GM18873 (cell line): Measurements from ENCODE around the gene TUBA3E.
"Not testable (repeated sequence)": the region's sequence is repeated elsewhere in the genome, so short reads cannot be mapped to it uniquely, and the experiment has no call there.

Experiments
- ATAC-seq: cut with Tn5 transposase; IDR thresholded peaks from one replicate; pipeline ENCODE4 v1.9.1; 2021; ENCODE audit warnings: mild to moderate bottlenecking, moderate library complexity, moderate number of reproducible peaks; ENCODE audit not compliant: unreplicated experiment, low FRiP score

Gene TUBA3E

DNA sequence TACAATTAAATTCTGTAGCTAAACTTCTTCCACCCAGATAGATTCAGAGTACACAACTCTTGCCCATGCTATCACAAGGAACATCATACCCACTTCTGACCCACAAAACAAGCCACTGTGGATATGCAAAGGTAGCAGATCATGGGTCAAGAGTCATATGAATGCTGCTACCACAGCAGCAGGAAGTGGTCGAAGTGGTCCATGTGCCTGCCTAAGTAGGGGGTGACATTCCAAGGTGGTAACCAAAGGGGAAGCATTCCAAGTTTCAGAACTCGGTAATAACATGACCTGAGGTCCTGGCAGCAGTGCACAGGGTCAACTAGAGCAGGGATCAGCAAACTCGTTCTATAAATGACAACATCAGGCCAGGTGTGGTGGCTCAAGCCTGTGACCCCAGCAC is 5.8 kb downstream of the TUBA3E start:
- ATAC-seq = not testable (repeated sequence)

DNA sequence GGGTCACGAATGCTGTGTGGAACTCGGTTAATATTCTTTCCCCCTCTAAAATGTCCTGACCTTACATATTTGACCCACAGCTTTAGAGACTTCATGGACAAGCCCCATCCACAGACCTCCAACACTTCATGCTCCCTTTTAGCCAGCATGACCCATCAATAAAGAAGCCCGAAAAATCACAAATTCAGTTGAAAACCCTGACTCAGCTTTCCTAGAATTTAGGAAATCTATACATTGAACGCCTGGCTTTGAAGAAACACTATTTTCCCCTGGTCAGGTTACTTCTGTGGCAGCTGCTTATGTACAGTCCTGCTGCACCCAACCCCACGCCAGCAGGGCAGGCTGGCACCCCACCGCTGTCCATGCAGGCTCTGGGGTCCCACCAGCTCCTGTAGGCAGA is 6.9 kb downstream of the TUBA3E start:
- ATAC-seq = not testable (repeated sequence)

DNA sequence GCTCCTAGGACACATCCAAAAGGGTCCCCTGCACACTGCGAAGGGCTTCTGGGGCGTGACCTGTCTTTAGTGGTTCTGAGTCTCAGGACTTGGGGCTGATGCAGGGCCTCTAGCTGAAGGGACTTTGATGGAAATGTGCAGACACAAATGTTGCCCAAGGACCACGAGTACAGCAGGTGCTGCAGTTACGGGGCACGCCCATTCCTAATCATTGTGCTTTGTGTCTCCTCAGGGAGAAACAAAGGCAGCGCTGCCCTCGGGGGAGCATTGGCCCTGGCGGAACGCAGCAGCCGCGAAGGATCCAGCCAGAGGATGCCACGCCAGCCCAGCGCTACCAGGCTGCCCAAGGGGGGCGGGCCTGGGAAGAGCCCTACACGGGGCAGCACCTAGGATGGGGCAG is 8.0 kb downstream of the TUBA3E start:
- no peak for ATAC-seq

DNA sequence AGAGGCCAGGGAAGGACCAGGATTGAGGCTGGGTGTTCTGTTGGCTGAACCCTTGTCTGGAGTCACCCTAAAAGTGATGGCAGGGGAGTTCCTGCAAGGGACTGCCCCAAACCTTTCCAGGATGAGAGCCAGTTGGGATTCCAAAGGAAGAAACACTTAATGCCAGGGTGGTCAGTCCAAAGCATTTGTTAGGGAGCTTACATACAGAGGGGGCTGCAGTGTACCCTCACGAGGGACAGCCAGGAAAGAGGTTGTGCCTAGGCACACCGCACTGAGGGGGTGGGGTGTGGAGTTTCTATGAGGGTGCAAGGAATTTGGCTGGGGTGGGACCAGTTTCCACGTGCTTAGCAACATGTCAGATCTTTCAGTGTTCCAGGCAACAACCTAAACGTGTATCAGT is 9.3 kb downstream of the TUBA3E start:
- not testable (repeated sequence) for ATAC-seq

DNA sequence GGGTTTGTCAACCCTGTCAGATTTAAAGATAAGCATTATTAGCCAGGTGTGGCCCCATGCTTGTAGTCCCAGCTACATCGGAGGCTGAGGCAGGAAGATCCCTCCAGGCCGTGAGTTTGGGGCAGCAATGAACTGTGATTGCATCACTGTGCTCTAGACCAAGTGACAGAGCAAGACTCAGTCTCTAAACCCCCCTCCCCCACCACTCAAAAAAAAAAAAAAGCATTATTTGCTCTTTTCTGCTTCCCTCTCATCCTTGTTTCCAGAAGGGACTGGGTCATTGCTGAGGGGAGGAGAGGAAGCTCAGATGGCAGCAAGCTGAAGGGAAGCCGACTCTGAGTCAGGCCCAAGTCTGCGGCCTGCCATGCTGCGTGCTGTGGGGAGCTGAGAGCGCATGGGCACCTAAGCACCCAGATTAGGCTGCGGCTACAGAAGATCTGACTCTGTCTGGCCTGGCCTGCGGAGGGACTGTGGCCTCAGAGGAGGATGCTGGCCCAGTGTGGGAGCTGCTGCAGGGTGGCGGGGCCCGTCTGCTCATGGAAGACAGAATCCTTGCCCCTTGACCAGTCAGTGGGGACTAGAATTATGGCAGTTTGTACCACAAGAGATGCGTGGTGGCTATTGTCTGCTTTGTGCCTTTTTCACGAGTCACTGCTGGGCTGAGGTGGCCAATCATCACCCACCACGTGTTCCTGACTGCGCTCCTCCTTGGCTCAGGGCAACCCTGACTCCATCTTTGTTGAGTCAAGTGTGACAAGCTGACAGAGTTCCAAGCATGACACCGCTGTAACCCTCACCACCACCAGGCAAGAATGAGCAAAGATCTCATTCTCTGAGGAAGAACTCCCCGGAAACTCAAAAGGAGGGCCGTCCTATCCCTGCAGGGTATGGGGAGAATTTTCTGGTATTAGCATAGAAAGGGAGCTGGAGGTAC is 10.1 kb downstream of the TUBA3E start:
- not testable (repeated sequence) for ATAC-seq

DNA sequence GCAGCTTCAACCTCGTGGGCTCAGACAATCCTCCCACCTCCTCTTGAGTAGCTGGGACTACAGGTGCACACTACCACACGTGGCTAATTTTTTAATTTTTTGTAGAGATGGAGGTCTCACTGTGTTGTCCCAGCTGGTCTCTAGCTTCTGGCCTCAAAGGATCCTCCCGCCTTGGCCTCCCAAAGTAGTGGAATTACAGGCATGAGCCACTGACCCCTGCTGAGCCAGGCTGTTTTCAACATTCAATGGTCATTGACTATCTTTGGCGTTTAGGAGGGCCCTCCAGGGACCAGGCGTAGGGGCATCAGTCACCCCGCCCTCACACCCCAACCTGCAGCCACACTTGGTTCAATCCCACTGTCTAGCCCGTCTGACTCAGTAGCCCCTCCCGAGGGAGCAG is 11.0 kb downstream of the TUBA3E start:
- no peak for ATAC-seq

DNA sequence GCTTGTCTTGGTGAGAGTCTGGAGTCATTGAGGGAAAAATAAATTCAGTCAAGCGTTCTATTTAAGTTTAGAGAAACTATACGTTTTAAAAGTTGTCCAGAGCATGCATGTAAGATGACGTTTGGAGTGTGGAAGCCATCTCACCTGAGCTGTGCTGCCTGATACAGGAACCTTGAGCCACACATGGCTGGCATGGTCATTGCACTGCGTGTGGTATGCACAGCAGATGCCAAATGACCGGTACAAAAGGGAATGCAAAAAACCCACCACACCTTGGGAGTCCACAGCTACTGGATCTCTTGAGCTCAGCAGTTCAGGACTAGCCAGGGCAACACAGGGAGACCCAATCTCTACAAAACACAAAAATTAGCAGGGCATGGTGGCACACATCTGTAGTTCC is 11.8 kb downstream of the TUBA3E start:
- ATAC-seq = no peak

DNA sequence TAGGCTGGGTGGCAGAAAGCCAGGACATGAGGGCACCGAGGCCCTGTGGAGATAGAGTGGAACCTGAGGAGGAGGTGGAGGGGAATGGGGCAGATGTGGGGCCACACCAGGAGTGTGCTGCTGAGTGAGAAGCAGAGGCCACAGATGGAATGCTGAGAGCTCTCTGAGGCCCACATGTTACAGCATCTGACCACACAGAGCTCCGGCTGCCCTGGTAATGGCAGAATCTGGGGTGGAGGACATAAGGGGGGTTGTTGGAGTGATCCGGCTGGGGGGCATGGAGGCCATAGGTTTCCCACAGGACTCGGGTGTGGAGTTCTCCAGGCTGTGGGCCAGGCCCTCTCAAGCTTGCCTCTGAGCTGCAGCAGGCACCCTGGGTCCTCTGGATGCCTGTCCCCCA is 12.3 kb downstream of the TUBA3E start:
- no peak for ATAC-seq

DNA sequence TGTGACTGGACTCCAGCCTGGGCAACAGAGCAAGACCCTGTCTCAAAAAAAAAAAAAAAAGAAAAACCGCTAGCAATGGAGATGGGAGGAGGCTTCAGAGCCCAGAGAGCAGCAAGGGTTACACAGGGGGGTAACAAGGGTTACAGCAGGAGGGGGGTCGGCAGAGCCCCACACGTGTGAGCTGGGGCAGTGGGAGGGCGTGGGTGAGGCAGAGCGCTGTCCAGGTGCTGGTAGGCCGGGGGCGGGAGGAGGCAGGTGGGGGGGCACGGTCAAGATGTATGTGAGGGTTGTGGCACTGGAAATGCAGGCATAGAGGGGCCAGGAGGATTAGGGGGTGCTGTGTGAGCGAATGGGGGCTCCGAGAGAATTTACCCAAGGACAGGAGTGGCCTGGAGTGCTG is 12.8 kb downstream of the TUBA3E start:
- no peak for ATAC-seq

DNA sequence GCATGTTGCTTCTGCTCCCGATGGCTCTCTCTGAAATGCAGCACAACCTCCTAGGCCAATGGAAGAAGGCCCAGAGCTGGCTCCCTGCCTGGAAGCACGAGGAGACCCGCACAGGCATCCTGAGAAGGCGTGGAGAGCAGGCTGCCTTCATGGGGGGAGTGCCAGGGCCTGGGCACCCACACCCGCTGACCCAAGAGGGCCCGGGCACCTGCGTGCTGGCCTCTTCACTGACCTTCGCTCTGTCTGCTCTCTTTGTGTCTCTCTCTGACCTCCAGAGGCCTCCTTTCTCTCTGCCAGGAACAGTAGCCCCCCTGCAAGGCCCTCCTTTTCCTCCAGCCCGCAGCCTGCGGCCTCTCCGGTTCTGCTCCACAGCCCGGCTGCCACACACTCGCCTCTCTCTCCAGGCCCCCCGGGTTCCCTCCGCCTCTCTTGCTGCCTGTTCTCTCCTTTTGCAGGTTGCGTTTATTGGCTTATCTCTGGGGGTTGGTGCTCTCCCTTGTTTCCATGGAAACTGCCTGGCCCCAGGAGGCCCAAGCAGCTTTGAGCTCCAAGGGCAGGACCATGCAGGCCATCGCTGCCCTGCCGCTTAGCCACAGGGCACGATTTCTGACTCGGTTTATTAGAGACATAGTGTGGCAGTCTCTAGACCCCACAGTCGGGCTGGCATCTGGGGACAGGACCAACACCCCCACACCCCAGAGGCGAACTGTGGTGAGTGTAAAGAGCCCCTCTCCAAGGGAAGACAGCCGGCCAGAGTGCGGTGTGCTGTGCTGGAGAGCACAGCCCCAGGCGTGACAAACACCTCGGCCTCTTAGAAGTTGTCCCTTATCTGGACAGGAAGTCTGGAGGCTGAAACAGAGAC is 14.5 kb downstream of the TUBA3E start:
- no peak for ATAC-seq

DNA sequence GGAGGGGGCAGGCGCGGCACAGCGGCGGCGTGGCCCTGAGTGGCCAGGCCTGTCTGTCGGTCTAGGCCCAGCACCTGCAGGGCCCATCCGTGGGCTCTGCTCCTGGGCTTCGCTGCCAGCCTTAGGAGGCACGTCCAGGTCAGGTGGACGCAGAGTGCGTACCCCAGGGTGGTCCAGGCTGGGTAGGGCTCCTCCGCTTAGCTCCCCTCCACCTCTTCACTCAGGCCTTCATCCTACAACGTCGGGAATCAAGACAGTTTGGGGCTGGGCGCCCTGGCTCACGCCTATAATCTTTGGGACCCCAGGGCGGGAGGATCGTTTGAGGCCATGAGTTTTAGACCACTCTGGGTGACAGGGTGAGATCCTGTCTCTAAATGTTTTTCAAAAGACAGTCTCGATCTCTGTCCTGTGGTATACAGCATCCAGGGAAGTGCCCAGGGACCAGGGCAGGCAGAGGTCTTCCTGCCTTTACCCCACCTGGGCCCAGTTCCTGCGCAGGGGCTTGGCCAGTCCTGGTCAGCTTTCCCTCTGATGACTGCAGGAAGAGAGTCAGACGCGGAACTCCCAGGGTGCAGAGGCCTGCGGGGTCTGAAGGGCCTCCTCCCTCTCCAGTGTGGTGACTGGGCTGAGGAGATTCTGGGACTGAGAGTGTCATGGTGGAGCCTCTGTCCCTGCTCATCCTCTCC is 15.3 kb downstream of the TUBA3E start:
- not testable (repeated sequence) for ATAC-seq

DNA sequence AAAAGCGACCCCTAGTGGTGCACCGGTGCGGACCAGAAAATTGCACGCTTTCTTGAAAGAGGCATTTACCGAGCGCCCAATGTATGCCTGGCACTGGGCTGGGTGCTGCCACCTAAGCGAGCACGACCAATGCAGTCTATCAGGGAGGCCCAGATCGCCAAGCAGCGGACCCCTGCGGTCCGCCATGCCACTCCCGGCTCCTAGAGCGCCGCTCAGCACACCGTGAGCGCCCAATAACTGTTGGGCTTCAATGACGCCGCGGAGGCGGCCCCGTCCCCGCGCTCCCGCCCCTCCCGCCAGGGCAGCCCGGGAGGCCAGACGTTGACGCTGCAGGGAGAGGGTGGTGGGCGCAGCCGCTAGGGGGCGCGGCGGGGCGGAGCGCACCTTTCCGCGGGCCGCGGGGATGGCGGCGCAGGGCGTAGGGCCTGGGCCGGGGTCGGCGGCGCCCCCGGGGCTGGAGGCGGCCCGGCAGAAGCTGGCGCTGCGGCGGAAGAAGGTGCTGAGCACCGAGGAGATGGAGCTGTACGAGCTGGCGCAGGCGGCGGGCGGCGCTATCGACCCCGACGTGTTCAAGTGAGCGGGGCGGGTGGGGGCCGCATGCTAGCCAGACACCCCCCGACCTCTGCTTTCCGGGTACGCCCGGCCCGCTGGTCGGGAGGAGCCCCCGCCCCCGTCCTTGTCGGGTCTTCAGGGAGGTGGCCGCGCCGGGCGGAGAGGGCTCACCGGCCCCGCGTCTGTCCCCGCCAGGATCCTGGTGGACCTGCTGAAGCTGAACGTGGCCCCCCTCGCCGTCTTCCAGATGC is 16.2 kb downstream of the TUBA3E start, which contains the start of gene MZT2B:
MZT2B (plus strand) TSS at position 383 of the 803 bp plus-strand sequence; CDS start at position 404, 21 bp downstream.
- peak; percentile 63 for ATAC-seq

DNA sequence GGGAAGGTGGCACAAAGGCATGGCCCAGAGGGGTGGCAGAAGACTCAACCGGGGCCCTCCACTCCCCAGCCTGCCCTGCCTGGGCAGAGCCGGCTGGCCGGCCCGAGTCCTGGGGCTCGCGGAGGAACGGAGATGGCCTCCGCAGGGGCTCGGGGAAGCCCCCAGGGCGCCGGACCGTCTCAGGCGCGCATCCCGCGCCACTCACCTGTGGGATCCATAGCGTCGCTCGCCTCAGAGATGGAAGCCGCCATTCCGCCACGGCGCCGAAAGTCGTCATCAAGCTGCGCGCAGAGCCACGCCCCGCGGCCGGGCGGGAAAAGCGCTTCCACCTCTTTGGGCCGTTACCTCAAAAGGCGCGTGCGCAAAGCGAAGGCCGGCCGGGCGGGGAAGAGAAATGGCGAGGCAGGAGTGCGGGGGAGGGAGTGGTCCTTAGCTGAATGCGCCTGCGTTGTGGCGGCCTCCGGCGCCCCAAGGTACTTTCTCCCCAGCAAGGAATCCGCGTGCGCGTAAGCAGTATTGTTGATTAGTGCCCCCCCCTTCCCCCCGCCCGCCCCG is 16.8 kb downstream of the TUBA3E start, which contains the start of gene SMPD4:
SMPD4 (minus strand) TSS at position 278 of the 555 bp plus-strand sequence. CDS start 5,010 bp downstream, outside the sequence.
- peak; percentile 60 for ATAC-seq

DNA sequence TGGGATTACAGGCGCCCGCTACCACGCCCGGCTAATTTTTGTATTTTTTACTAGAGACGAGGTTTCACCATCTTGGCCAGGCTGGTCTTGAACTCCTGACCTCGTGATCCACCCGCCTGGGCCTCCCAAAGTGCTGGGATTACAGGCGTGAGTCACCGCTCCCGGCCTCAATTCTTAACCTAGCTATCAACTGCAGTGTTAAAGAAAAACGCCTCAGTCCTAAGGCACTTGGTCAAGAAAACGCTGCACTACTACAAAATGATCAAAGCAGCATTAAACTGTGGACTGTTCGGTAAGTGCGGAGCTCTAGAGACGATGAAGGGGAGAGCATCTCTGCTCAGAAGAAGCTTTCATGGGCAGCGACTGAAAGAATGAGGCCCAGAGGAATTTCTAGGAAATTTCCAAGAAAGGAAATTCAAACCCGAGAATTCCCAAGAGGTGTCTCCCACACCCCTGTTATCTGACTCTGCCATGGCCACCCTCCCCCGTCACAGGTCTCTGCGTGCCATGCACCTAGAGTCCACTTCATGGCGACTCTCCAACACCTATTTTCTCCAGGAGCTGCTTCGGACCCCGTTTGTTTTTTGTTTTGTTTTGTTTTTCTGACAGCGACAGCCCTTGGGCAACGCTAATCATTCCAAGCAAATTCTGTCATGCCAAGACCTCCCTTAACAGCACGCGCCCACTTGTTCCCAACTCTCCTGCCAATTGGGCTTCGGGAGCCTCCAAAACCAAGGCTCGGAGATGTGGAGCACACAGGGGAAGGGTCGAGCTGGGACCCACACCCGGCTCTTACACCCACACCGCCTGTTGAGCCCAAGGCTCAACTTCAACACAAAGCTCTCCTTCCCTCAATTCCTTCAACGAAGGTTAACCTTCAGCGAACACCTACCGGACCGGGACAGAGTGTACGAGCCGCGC is 17.6 kb downstream of the TUBA3E start:
- ATAC-seq = not testable (repeated sequence)

DNA sequence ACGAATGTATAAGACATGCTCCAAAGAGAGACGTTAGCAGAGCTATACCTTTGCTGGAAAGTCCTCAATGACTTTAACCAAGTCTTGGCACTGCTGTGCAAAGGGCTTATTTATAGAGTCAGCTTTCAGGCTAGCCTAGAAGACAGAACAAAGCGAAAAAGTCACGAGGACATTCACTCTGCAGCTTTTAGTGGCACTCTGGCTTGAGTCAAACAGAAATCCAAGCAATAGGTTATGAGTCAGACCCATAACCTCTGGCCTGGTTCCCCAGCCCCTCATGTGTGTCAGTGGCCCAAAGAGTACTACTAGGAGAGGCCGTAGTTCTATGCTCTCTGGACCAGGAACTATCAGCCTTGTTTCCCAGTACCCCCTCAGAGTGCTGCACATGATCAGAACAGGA is 23.4 kb downstream of the TUBA3E start:
- peak; percentile 42 for ATAC-seq

DNA sequence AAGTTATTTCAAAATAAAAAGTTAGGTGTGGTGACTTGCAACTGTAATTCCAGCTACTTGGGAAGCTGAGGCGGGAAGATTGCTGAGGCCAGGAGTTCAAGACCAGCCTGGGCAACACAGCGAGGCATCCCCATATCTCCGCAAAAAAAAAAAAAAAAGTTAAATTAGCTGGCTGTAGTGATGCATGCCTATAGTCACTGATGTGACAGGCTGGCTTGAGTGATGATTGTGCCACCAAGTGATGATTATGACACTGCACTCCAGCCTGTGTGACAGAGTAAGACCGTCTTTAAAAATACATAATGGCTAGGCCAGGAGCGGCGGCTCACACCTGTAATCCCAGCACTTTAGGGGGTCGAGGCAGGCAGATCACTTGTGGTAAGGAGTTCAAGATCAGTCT is 28.3 kb downstream of the TUBA3E start:
- no peak for ATAC-seq

DNA sequence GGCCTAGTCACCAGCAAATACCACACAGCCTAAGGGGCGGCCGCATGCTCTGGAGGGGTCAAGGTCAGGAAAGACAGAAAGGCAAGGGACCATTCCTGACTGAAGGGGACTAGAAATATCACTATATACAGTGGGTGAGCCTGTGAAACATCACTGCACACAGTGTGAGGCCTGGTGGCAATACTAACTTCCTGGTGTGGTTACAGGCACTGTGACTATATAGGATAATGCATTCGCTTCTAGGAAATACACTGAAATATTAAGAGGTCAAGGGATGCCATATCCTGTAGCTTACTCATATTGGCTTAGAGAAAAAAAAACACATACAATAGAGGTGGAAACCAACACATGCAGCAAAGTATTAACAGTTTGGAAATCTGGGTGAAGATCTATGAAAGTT is 29.1 kb downstream of the TUBA3E start:
- not testable (repeated sequence) for ATAC-seq

DNA sequence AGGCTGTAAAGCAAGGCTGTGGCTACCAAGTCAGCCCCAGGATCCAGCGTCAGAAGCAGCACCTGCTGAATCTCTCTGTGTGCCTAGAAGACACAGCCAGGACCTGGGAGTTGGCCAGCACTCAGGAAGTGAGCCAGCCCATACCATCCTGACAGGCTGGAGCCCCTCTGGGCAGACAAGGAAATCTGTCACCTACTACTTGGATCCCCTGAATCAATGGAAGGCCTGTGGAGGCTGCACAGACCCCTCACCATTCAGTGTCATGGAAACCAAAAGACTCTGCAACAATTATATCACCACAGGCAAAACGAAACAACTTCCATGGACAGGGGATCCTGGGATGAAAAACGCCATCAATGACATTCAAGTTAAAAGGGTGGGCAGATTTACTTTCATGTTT is 31.6 kb downstream of the TUBA3E start:
- ATAC-seq = not testable (repeated sequence)
